Measurements from ENCODE around the gene PHACTR1.

DNA sequence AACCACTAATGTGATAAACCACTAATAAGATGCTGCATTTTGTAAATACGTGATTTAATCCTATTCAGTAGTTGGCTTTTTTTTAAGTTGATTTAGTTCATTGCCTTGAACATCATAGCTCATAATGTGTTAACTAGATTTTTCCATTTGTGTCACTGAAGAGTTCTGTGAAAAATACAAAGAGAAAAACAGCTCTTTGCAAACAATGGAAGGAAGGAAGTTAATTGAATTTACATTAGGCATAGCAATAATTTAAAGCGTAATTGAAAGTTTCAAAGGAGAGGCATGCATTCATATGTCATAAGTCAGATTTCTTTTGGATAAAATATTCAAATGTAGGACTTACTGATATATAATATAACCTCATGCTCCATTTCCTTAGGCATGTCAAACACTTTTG is 509.5 kb downstream of the PHACTR1 start:
- TF ChIP-seq, protein P1, sequence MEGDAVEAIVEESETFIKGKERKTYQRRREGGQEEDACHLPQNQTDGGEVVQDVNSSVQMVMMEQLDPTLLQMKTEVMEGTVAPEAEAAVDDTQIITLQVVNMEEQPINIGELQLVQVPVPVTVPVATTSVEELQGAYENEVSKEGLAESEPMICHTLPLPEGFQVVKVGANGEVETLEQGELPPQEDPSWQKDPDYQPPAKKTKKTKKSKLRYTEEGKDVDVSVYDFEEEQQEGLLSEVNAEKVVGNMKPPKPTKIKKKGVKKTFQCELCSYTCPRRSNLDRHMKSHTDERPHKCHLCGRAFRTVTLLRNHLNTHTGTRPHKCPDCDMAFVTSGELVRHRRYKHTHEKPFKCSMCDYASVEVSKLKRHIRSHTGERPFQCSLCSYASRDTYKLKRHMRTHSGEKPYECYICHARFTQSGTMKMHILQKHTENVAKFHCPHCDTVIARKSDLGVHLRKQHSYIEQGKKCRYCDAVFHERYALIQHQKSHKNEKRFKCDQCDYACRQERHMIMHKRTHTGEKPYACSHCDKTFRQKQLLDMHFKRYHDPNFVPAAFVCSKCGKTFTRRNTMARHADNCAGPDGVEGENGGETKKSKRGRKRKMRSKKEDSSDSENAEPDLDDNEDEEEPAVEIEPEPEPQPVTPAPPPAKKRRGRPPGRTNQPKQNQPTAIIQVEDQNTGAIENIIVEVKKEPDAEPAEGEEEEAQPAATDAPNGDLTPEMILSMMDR (IDR thresholded peaks at IDR 0.05): no peak
- TF ChIP-seq POLR2AphosphoS5 (IDR thresholded peaks at IDR 0.05; ENCODE audit: low read depth, low read length): no peak
- TF ChIP-seq TCF7L2 (IDR thresholded peaks at IDR 0.05; ENCODE audit: low read depth, low read length): no peak
- TF ChIP-seq, protein P2, sequence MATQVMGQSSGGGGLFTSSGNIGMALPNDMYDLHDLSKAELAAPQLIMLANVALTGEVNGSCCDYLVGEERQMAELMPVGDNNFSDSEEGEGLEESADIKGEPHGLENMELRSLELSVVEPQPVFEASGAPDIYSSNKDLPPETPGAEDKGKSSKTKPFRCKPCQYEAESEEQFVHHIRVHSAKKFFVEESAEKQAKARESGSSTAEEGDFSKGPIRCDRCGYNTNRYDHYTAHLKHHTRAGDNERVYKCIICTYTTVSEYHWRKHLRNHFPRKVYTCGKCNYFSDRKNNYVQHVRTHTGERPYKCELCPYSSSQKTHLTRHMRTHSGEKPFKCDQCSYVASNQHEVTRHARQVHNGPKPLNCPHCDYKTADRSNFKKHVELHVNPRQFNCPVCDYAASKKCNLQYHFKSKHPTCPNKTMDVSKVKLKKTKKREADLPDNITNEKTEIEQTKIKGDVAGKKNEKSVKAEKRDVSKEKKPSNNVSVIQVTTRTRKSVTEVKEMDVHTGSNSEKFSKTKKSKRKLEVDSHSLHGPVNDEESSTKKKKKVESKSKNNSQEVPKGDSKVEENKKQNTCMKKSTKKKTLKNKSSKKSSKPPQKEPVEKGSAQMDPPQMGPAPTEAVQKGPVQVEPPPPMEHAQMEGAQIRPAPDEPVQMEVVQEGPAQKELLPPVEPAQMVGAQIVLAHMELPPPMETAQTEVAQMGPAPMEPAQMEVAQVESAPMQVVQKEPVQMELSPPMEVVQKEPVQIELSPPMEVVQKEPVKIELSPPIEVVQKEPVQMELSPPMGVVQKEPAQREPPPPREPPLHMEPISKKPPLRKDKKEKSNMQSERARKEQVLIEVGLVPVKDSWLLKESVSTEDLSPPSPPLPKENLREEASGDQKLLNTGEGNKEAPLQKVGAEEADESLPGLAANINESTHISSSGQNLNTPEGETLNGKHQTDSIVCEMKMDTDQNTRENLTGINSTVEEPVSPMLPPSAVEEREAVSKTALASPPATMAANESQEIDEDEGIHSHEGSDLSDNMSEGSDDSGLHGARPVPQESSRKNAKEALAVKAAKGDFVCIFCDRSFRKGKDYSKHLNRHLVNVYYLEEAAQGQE (IDR thresholded peaks at IDR 0.05; ENCODE audit: insufficient read depth in 1 of 2, low read depth in 2 of 2, low read length in 1 of 2): no peak
- no peak for TF ChIP-seq SIN3A (IDR thresholded peaks at IDR 0.05; ENCODE audit: borderline replicate concordance, insufficient read depth, low read depth, low read length)
